Activated CD8-positive, alpha-beta memory T cell treated with anti-CD3 and anti-CD28 coated beads, Interleukin-2, amount 10 ng/mL, durations not matched to agents 7 days and 5 days (primary cell): ENCODE measurements around the gene TNNC2. TPM values are rescaled to one million over a fixed set of nuclear protein-coding genes. Genes with fewer than 3 reads are reported as not detected.

ENCODE experiments used
- ATAC-seq: fragments of 150-1000 bp; cut with Tn5 transposase; one replicate; pipeline ENCODE4 v1.10.0; 2021; ENCODE audit warnings: moderate library complexity
- CTCF ChIA-PET: fragments of 350-600 bp; sonication (Branson Sonifier 250); formaldehyde crosslinking; loops from one replicate; lab custom pipeline; 2021; ENCODE audit warnings: antibody characterized with exemption; lab: Charles Lee
- DNase-seq: peaks from one replicate; pipeline ENCODE4 v3.0.0-alpha.2; 2020
- H3K27ac Mint-ChIP-seq: one replicate; pipeline ENCODE4 v1.8.0; 2021; ENCODE audit warnings: mild to moderate bottlenecking, mixed read lengths
- H3K27me3 Mint-ChIP-seq: one replicate; pipeline ENCODE4 v1.8.0; 2021; ENCODE audit warnings: mixed read lengths
- H3K36me3 Mint-ChIP-seq: one replicate; pipeline ENCODE4 v1.8.0; 2021; ENCODE audit warnings: mild to moderate bottlenecking, mixed read lengths
- H3K4me1 Mint-ChIP-seq: one replicate; pipeline ENCODE4 v1.8.0; 2021; ENCODE audit warnings: mixed read lengths
- H3K4me3 Mint-ChIP-seq: one replicate; pipeline ENCODE4 v1.8.0; 2021; ENCODE audit warnings: mild to moderate bottlenecking, moderate library complexity, mixed read lengths
- H3K9me3 Mint-ChIP-seq: one replicate; pipeline ENCODE4 v1.8.0; 2022; ENCODE audit warnings: low read depth, mixed read lengths
- total RNA-seq, 2 experiments: library from RNA; stranded (reverse); gene quantifications; one replicate each; pipeline ENCODE4 v1.2.3, GENCODE V29; 2021

Gene TNNC2
- total RNA-seq, 2 experiments from 2014 or later: not detected

DNA sequence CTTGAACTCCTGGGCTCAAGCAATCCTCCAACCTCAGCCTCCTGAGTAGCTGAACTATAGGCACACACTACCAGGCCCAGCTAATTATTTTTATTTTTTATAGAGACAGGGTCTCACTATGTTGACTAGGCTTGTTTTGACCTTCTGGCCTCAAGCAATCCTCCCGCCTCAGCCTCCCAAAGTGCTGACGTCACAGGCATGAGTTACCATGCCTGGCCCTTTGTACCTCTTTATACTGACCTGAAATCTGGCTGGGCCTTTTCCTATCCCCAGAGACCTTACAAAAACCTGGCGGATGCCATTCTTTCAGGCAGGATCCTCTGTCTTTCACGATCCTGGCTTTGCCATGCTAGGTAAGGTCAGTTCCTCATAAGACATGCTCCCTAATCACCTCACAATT lies 47.0 kb downstream of the TNNC2 start:
- DNase-seq (no peak), ATAC-seq (no peak)
- Mint-ChIP-seq H3K27ac (no peak overlapping the region), H3K4me3 (no peak overlapping the region), H3K4me1 (peaks cover 23% of the 10 kb centered on the region), H3K27me3 (peaks cover 9% of the 10 kb centered on the region), H3K9me3 (no peaks in the 10 kb centered on the region), H3K36me3 (no peaks in the 10 kb centered on the region)
- CTCF ChIA-PET: interaction anchor here (2.7 kb wide), 1 partner anchor 9 kb away, joined by 18 read pairs; no protein-coding TSS in a partner anchor

DNA sequence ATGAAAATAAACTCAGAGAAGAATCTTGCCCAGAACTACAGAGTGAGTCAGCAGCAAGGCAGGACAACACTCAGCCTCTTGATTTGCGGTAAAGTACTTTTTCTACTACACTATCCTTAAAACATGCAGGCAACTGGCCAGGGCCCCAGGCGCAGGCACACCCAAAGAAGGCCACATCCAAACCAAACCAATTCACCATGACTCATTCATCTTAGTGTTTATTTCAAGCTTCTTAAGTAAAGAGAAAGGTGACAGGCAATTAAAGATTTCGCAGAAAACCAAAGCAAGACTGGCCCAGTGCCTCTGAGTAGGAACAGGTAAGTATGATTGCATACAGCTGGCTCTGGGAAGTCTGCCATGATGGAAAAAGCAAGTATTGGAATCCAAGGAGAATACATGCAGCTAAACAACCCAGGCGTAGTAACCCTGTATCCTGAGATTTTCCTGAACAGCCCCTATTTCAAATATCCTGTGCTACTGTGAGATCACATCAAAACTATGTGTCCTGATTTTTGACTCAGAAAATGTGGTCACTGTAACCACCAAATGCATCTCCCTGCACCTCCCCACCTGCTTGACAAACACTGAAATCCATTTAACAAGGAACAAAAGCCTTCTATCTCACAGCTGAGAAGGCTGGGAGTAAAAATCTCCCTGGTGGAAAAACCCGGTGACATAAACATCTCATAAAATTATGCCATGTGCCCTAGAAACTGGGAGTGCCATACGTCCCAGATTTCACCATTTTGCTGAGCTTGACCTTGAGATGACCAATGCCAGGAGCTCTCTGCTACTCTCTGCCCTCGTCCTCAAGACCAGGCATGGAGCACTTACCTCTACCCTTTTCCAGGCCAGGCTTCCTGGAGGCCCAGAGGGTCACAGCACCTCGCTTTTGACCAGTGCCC lies 47.8 kb downstream of the TNNC2 start:
- no peaks in the 10 kb centered on the region for H3K9me3 Mint-ChIP-seq
- H3K27me3 Mint-ChIP-seq: peaks cover 13% of the 10 kb centered on the region
- DNase-seq: no peak

DNA sequence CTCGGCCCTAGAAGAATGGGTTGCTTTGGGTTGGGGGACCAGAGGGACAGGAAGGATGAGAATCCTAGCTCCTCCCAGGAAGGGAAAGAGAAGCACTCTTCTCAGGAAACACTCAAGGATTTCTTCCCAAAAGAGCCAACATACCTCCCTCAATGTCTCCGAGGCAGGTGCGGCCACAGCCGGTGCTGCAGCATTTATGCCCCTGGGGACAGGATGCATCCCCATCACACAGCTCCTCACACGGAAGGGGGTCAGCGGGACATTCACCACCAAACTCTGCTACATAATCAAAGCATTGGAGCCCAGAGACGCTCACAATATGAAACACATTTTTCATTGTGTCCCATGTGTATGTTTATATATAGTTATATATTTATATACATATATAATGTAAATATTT lies 50.2 kb downstream of the TNNC2 start:
- CTCF ChIA-PET: interaction anchor here (1.0 kb wide), 1 partner anchor 12 kb away, joined by 3 read pairs; no protein-coding TSS in a partner anchor
- no peaks in the 10 kb centered on the region for H3K36me3 Mint-ChIP-seq
- peaks cover 14% of the 10 kb centered on the region for H3K4me1 Mint-ChIP-seq
- peaks cover 22% of the 10 kb centered on the region for H3K27me3 Mint-ChIP-seq
- H3K9me3 Mint-ChIP-seq: no peaks in the 10 kb centered on the region
- ATAC-seq (no peak), DNase-seq (no peak)
- H3K4me3 Mint-ChIP-seq: no peak overlapping the region
- H3K27ac Mint-ChIP-seq: no peak overlapping the region

More for the DNA sequence above, 47.8 kb downstream of the TNNC2 start:
- H3K27ac Mint-ChIP-seq: no peak overlapping the region
- no peak overlapping the region for H3K4me3 Mint-ChIP-seq
- peaks cover 23% of the 10 kb centered on the region for H3K4me1 Mint-ChIP-seq
- CTCF ChIA-PET: interaction anchor here (2.7 kb wide), 1 partner anchor 8 kb away, joined by 18 read pairs; no protein-coding TSS in a partner anchor
- no peak for ATAC-seq
- H3K36me3 Mint-ChIP-seq: no peaks in the 10 kb centered on the region

DNA sequence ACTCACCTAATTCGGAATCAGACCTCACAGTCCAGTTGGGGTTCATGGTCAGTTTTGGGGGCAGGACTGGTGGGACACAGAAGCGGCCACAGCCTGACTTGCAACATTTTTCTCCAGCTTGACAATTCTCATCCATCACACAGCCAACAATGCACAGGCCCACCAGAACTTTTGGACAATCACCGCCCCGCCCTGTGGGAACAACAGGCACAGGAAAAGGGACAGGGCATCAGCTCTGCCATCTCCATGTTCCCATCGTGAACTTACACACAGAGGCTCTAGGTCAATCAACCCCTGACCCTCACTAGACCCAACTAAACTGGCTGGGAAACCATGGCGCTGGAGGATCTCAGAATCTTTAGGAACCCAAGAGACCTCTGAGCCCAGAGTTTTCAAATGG lies 51.7 kb downstream of the TNNC2 start:
- no peaks in the 10 kb centered on the region for H3K36me3 Mint-ChIP-seq
- ATAC-seq: no peak
- DNase-seq: no peak
- H3K4me1 Mint-ChIP-seq: peaks cover 11% of the 10 kb centered on the region
- H3K27me3 Mint-ChIP-seq: peaks cover 27% of the 10 kb centered on the region
- H3K27ac Mint-ChIP-seq: no peak overlapping the region
- CTCF ChIA-PET: interaction anchor here (1.5 kb wide), 1 partner anchor 457 kb away, joined by 3 read pairs; no protein-coding TSS in a partner anchor
- H3K9me3 Mint-ChIP-seq: no peaks in the 10 kb centered on the region
- no peak overlapping the region for H3K4me3 Mint-ChIP-seq

DNA sequence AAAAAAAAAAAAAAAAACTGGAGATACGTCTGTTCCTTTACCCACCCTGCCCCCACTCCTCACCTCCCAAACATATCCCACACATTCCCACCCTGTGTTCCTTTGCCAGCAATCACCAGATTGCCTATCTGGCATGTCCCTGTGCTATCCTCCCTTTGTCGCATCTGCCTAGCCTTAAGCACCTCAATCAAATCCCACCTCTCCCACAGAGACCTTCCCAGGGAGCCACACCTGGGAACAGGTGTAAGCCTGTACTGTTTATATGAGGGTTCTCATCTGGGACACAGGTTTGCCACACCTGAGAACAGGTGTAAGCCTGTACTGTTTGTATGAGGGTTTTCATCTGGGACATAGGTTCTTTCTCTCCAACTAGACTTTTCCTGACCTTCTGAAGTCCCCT lies 52.2 kb downstream of the TNNC2 start:
- H3K27ac Mint-ChIP-seq: no peak overlapping the region
- no peak for DNase-seq
- H3K9me3 Mint-ChIP-seq: no peaks in the 10 kb centered on the region
- no peaks in the 10 kb centered on the region for H3K36me3 Mint-ChIP-seq
- no peak overlapping the region for H3K4me3 Mint-ChIP-seq
- no peak for ATAC-seq
- CTCF ChIA-PET: interaction anchor here (1.5 kb wide), 1 partner anchor 457 kb away, joined by 3 read pairs; no protein-coding TSS in a partner anchor
- H3K27me3 Mint-ChIP-seq: peaks cover 27% of the 10 kb centered on the region
- peaks cover 11% of the 10 kb centered on the region for H3K4me1 Mint-ChIP-seq

Other genes with a start within 250 kb of the TNNC2 start
- gene WFDC8, start 248.0 kb downstream of the TNNC2 start, total RNA-seq: not detected
- gene WFDC10A, start 197.6 kb downstream of the TNNC2 start, total RNA-seq: not detected
- not detected for gene WFDC9, start 196.0 kb downstream of the TNNC2 start, total RNA-seq
- not detected for gene WFDC11, start 157.1 kb downstream of the TNNC2 start, total RNA-seq
- gene WFDC13, start 125.3 kb downstream of the TNNC2 start, total RNA-seq: not detected
- not detected for gene WFDC10B, start 122.3 kb downstream of the TNNC2 start, total RNA-seq
- gene SPINT4, start 105.0 kb downstream of the TNNC2 start, total RNA-seq: not detected
- not detected for gene WFDC3, start 35.4 kb downstream of the TNNC2 start, total RNA-seq
- 10 to 100 TPM; 30.5 to 32.7 TPM for gene DNTTIP1, start 35.4 kb downstream of the TNNC2 start, total RNA-seq
- 100 to 1,000 TPM; 206 to 219 TPM for gene UBE2C, start 14.7 kb downstream of the TNNC2 start, total RNA-seq
- 1 to 10 TPM in 1 of 2 experiments, under 1 TPM in 1; 0.96 to 1.1 TPM for gene SNX21, start 6.5 kb upstream of the TNNC2 start, total RNA-seq
- 10 to 100 TPM; 36.1 TPM for gene ACOT8, start 30.1 kb upstream of the TNNC2 start, total RNA-seq
- gene ZSWIM3, start 30.3 kb upstream of the TNNC2 start, total RNA-seq: 1 to 10 TPM; 4.5 to 6.5 TPM
- gene ZSWIM1, start 53.9 kb upstream of the TNNC2 start, total RNA-seq: 1 to 10 TPM; 2.2 to 4.4 TPM
- gene SPATA25, start 60.3 kb upstream of the TNNC2 start, total RNA-seq: 1 to 10 TPM in 1 of 2 experiments, under 1 TPM in 1; 0.55 to 1.2 TPM
- gene NEURL2, start 63.9 kb upstream of the TNNC2 start, total RNA-seq: 1 to 10 TPM in 1 of 2 experiments, under 1 TPM in 1; 0.91 to 1.9 TPM
- gene CTSA, start 64.0 kb upstream of the TNNC2 start, total RNA-seq: 10 to 100 TPM; 55.5 to 69.6 TPM
- 1 to 10 TPM; 3.2 to 3.3 TPM for gene PLTP, start 84.8 kb upstream of the TNNC2 start, total RNA-seq
- 10 to 100 TPM; 41.6 to 52.3 TPM for gene PCIF1, start 107.4 kb upstream of the TNNC2 start, total RNA-seq
- gene ZNF335, start 144.9 kb upstream of the TNNC2 start, total RNA-seq: 10 to 100 TPM; 39.4 to 40.6 TPM
- under 1 TPM in 1 of 2 experiments, not detected in 1; 0.30 TPM for gene MMP9, start 181.6 kb upstream of the TNNC2 start, total RNA-seq
- 1 to 10 TPM; 1.7 to 2.0 TPM for gene SLC12A5, start 201.9 kb upstream of the TNNC2 start, total RNA-seq